H1 (cell line): ENCODE results near the gene PLD3. TPM values are rescaled to one million over a fixed set of nuclear protein-coding genes. Genes with fewer than 3 reads are reported as not detected.

ENCODE experiments used
- ATF3 ChIP-seq: IDR thresholded peaks from 2 replicates; pipeline ENCODE4 v1.6.1; 2011; ENCODE audit warnings: low read depth, mild to moderate bottlenecking, low read length; ENCODE audit not compliant: insufficient read depth
- CHD7 ChIP-seq: fragments of 300-600 bp; sonication (generic); IDR thresholded peaks from 2 replicates; pipeline ENCODE4 v1.7.1; 2012; ENCODE audit warnings: low read length, moderate library complexity, mild to moderate bottlenecking, inconsistent platforms; ENCODE audit not compliant: insufficient replicate concordance
- CTBP2 ChIP-seq: IDR thresholded peaks from 2 replicates; pipeline ENCODE4 v1.7.0; 2011; ENCODE audit warnings: borderline replicate concordance, mild to moderate bottlenecking, moderate library complexity, mixed read lengths, low read length; ENCODE audit not compliant: insufficient read depth, insufficient read length
- POU5F1 ChIP-seq: IDR thresholded peaks from 2 replicates; pipeline ENCODE4 v1.6.1; 2011; ENCODE audit warnings: low read depth, mild to moderate bottlenecking, low read length, moderate library complexity
- SUZ12 ChIP-seq: fragments of 200-600 bp; sonication (generic); IDR thresholded peaks from 2 replicates; pipeline ENCODE4 v1.6.1; 2012; ENCODE audit warnings: mild to moderate bottlenecking, inconsistent platforms, low read length, moderate library complexity, mixed read lengths
- TBP ChIP-seq: IDR thresholded peaks from 2 replicates; pipeline ENCODE4 v1.6.1; 2011; ENCODE audit warnings: low read depth, low read length, improper control_type of control experiment
- polyA plus RNA-seq, 7 experiments: library from polyadenylated mRNA; depleted of rRNA in 3 of 7; stranded (reverse) in 5 of 7; unstranded in 2 of 7; fragments of >200 nt in 5 of 7; fragments of 200-250 nt in 2 of 7; gene quantifications; 1 replicate in 5 of 7; 2 replicates in 1 of 7; 4 replicates in 1 of 7; pipeline versions ENCODE4 v1.2.1 to v1.2.3, GENCODE V29; 2011 to 2013; ENCODE audit warnings: missing spikeins in 2 of 7, mixed read lengths in 2 of 7
- total RNA-seq: library from RNA; stranded (reverse); fragmentation: NEBNext Ultra II Directional; extraction: Animal tissue kit (Norgen Biotek cat#: 25700); gene quantifications from 2 replicates; pipeline ENCODE4 v1.2.1, GENCODE V29; 2021

PLD3 gene
- total and polyA plus RNA-seq, 2 of the 8 experiments (the other 6 are each of a cell fraction or from before 2014, with no cell fraction given) = 180 to 543 TPM

GRCh38 chr19:40304306-40304705 is 44.2 kb upstream of the PLD3 start (continued):
- TF ChIP-seq CHD7 = no peak
- no peak for TF ChIP-seq ATF3
- no peak for TF ChIP-seq POU5F1
- no peak for TF ChIP-seq SUZ12
- TF ChIP-seq TBP = no peak
- TF ChIP-seq CTBP2 = no peak
